Skeletal muscle satellite cell (primary cell): Measurements from ENCODE around the gene LHFPL2.
A peak's percentile ranks its signal among the peaks of the same experiment; 100 is the strongest.

ENCODE experiments used
- H3K27me3 ChIP-seq: 2 replicates; pipeline ENCODE4 v1.7.0; 2013; ENCODE audit warnings: low read length; ENCODE audit not compliant: control insufficient read depth, insufficient read depth
- H3K36me3 ChIP-seq: 2 replicates; pipeline ENCODE4 v1.7.0; 2013; ENCODE audit warnings: mild to moderate bottlenecking, control low read depth, low read length; ENCODE audit not compliant: insufficient read depth
- H3K4me1 ChIP-seq: 2 replicates; pipeline ENCODE4 v1.7.0; 2013; ENCODE audit warnings: low read length; ENCODE audit not compliant: control insufficient read depth, insufficient read depth
- H3K4me2 ChIP-seq: 2 replicates; pipeline ENCODE4 v1.7.0; 2013; ENCODE audit warnings: mild to moderate bottlenecking, low read length
- H3K4me3 ChIP-seq: 2 replicates; pipeline ENCODE4 v1.7.0; 2013; ENCODE audit warnings: low read length
- H3K9ac ChIP-seq: 2 replicates; pipeline ENCODE4 v1.7.0; 2013; ENCODE audit warnings: mild to moderate bottlenecking, low read depth, low read length, moderate library complexity
- H3K9me3 ChIP-seq: replicated peaks from 2 replicates; pipeline ENCODE4 v1.7.0; 2013; ENCODE audit warnings: mild to moderate bottlenecking, control low read depth, low read length

LHFPL2 gene

DNA sequence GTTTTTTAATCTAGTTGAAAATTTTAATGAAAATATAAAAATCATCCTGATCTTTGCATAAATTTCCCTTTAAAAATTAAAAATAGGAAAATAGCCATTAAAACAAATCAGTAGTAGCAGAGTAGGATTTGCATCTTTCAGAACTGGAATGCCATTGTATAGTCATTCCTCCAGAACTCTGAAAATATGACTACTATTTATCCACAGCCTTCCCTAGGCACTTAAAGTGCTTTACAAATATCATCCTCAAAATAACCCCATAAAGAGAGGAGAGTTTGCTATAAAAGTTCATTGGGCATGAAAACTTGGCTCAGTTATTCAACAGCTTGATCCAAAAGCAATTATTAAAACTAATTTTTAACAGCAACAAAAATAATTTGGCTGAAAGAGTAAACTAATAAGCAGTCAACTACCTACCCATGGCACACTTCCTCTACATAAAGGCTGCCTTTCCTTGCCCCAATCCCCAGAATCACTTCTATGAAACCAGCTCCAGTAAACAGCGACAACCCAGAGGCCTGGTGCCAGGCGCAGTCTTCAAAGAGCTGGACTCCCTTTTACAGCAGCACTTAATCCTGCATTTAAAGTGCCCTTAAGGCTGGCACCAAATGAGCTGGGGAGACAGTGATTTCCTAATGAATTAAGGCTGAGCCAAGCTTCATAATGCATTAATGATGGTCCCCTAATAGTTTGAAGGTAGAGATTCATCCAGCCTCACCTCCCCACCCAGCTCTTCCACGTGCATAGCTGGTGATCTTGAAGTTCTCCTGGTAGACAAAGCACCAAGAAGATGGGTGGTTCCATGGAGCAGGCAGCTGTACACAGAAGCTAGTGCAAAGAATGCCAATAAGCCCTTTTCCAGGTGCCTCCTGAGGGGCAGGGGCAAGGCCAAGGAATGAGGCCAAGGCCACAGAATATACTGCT, 36.1 kb downstream of the LHFPL2 start:
- Histone ChIP-seq H3K4me2 (no peak overlapping the region), H3K4me3 (no peak overlapping the region), H3K4me1 (peaks cover 24% of the 10 kb centered on the region), H3K9ac (no peak overlapping the region), H3K9me3 (no peaks in the 10 kb centered on the region), H3K27me3 (no peaks in the 10 kb centered on the region), H3K36me3 (peaks cover 23% of the 10 kb centered on the region)

DNA sequence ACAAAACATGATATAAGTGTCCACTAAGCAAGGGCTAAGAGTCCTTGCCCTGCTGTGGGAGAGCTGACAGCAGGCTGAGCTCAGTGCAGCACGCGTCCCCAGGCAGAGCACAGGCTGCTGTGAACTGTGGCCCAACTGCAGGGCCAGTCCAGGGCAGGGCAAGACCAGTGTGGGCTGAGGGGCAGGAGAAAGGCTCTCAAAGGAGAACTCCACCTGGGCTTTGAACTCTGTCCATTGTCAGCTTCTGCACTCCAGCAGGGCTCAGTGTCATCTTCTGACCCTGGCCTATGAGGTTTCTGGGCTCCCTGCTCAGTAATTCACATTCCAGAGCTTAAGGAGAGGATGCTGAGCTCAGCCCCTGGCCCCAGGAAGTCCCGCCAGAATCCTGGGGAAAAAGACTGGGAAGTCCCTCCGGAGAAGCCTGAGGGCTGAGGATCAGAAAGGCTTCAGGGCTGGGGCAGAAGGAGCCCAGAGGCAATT, 37.4 kb downstream of the LHFPL2 start:
- peaks cover 19% of the 10 kb centered on the region for H3K36me3 ChIP-seq
- no peaks in the 10 kb centered on the region for H3K27me3 ChIP-seq
- no peaks in the 10 kb centered on the region for H3K9me3 ChIP-seq
- H3K4me2 ChIP-seq: peak overlapping the region; percentile 11
- H3K4me3 ChIP-seq: no peak overlapping the region
- peaks cover 32% of the 10 kb centered on the region for H3K4me1 ChIP-seq
- peak overlapping the region; percentile 12 for H3K9ac ChIP-seq

DNA sequence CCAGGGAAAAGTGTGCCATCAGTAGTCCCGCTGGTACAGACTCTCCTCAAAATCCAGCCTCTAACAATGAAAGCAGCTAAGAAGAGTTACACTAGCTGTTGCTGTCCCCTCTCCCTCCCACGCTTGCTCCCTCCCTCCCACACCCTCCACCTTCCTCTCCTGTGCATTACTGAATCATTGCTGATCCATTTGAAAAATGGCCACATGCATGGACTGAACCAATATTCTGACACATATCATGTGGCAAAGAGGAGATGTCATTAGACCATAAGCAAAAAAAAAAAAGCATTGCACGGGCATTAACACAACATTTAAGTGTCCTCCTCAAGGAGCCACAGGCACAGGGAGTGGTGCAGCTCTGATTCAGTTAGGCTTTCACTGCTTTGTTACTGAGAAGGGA, 37.9 kb downstream of the LHFPL2 start:
- peaks cover 19% of the 10 kb centered on the region for H3K36me3 ChIP-seq
- peaks cover 35% of the 10 kb centered on the region for H3K4me1 ChIP-seq
- H3K9me3 ChIP-seq: no peaks in the 10 kb centered on the region
- peak overlapping the region; percentile 12 for H3K9ac ChIP-seq
- H3K27me3 ChIP-seq: no peaks in the 10 kb centered on the region
- H3K4me2 ChIP-seq: peak overlapping the region; percentile 22
- H3K4me3 ChIP-seq: no peak overlapping the region

DNA sequence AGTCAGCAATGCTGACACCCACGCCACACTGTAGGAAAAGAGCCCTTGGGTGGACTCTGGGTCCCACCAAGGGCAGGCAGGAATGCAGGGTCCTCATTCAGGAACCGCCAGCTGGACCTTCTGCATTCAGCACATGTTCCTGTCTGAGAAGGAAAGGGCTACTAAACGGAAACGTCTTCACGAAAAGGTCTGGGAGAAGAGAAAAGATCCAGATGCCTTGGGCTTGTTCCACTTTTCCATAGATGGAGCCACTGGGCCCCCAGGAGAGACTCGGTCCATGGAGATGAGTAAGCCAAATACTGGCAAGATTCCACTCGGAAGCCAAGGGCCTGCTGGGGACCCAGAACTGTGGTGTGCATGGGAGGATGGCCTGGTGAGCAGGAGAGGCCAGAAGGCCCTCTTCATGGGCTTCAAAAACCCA, 38.4 kb downstream of the LHFPL2 start:
- peaks cover 37% of the 10 kb centered on the region for H3K4me1 ChIP-seq
- no peaks in the 10 kb centered on the region for H3K27me3 ChIP-seq
- H3K36me3 ChIP-seq: peaks cover 19% of the 10 kb centered on the region
- peak overlapping the region; percentile 22 for H3K4me2 ChIP-seq
- H3K9ac ChIP-seq: no peak overlapping the region
- no peaks in the 10 kb centered on the region for H3K9me3 ChIP-seq
- H3K4me3 ChIP-seq: no peak overlapping the region

DNA sequence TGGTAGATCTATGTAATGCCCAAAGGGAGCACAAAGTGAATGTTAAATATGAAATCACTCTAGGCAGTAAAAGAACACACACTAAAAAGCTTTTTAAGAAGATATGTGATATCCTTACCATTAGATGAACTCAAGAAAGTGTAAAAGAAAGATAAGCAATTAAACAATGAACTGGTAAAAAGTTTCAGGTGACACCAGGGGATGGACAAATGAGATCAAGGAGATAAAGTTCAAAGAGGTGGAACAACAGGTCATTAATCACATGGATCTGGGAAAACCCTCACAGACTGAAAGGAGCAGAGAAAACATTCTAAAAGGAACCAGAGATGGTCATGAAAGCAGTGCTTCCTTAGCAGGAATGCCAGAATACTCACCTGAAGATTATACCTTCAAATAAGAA, 40.7 kb downstream of the LHFPL2 start:
- Histone ChIP-seq H3K9me3 (no peaks in the 10 kb centered on the region), H3K27me3 (no peaks in the 10 kb centered on the region), H3K36me3 (peaks cover 14% of the 10 kb centered on the region), H3K4me2 (no peak overlapping the region), H3K9ac (no peak overlapping the region), H3K4me1 (peaks cover 42% of the 10 kb centered on the region), H3K4me3 (no peak overlapping the region)

DNA sequence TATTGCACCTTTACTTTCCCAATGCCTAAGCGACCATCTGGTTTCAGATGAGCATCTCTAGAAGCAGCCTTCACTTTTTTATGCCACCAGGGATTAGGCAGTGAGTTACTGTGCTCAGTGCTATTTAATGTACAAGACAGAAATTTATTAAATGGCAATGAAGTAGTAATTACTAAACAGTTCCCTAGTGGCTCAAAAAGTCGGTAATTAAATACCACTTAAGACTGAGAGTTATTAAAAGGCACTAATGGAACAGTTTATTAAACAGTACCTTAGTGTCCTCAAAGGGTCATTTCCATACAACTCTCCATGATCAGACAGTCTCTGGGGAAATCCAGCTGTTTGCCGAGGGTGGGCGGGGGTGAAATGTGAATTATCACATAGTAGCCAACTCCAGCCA, 42.3 kb downstream of the LHFPL2 start:
- Histone ChIP-seq H3K4me3 (no peak overlapping the region), H3K9ac (peak overlapping the region; percentile 4), H3K4me1 (peaks cover 53% of the 10 kb centered on the region), H3K4me2 (peak overlapping the region; percentile 1), H3K9me3 (no peaks in the 10 kb centered on the region), H3K36me3 (peaks cover 9% of the 10 kb centered on the region), H3K27me3 (no peaks in the 10 kb centered on the region)

DNA sequence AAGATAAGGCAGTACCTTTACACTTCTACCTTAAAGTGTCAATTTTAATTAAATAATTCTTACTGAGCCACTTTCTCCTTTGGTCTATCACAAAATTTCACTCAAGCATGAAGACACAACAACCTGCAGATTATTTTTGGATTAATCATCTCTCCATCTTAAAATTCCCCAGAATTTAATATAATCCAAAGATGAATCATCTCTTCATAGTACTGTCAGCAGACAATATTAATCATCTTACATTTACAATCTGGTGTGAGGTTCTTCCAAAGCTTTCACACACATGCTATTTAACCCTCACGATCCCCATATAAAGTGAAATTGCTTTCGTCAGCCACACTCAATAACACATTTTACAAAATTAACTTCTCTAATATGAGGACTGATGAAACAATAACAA, 43.0 kb downstream of the LHFPL2 start:
- Histone ChIP-seq H3K9ac (peak overlapping the region; percentile 4), H3K36me3 (peaks cover 9% of the 10 kb centered on the region), H3K4me1 (peaks cover 52% of the 10 kb centered on the region), H3K4me2 (peak overlapping the region; percentile 1), H3K27me3 (no peaks in the 10 kb centered on the region), H3K4me3 (no peak overlapping the region), H3K9me3 (no peaks in the 10 kb centered on the region)

DNA sequence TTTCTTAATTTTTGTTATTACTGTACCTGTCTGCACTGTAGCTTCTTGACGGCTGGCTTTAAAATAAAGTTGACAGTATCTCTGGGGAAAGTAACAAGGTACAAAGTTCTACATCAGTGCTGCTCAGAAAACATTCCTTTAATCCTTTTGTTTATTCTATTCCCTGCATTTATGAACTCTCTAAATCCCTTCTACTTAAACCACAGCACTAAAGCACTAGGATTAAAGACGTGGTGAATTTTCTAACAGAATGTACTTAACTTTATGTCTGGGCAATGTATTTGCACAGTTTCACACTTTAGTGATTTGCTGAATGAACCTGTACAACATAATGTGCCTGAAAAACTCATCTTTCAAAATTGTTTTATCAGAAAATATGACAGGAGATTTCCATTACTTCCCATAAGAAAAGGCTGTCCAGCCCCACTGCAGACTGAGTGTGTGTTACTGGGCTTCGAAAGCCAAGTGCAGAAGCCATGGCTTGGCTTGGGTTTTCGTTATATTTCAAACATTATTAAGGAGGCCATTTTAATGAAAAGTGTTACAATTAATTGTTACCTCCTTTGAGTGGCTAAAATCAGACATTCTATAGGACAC, 43.8 kb downstream of the LHFPL2 start:
- peaks cover 5% of the 10 kb centered on the region for H3K36me3 ChIP-seq
- H3K4me2 ChIP-seq: no peak overlapping the region
- H3K27me3 ChIP-seq: no peaks in the 10 kb centered on the region
- peaks cover 46% of the 10 kb centered on the region for H3K4me1 ChIP-seq
- H3K9me3 ChIP-seq: no peaks in the 10 kb centered on the region
- no peak overlapping the region for H3K9ac ChIP-seq
- H3K4me3 ChIP-seq: no peak overlapping the region

DNA sequence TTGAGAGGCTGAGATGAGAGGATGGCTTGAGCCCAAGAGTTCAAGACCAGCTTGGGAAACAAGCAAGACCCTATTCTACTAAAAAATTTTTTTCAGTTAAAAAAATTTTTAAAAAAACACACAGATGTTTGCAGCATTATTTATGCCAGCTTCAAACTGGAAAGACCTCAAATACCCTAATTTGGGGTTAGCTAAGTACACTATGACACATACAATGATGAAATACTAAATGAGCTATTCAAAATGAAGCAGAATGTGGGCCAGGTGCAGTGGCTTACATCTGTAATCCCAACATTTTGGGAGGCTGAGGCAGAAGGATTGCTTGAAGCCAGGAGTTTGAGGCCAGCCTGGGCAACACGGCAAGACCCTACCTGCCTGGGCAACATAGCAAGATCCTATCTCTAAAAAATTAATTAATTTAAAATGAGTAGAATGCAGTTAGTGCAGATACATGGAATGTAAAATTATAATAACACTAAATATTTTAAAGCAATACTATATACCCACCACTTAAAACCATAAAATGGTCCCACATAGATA, 44.9 kb downstream of the LHFPL2 start:
- H3K4me2 ChIP-seq: no peak overlapping the region
- peaks cover 48% of the 10 kb centered on the region for H3K4me1 ChIP-seq
- H3K27me3 ChIP-seq: no peaks in the 10 kb centered on the region
- H3K9me3 ChIP-seq: no peaks in the 10 kb centered on the region
- no peak overlapping the region for H3K4me3 ChIP-seq
- peaks cover 5% of the 10 kb centered on the region for H3K36me3 ChIP-seq
- no peak overlapping the region for H3K9ac ChIP-seq

DNA sequence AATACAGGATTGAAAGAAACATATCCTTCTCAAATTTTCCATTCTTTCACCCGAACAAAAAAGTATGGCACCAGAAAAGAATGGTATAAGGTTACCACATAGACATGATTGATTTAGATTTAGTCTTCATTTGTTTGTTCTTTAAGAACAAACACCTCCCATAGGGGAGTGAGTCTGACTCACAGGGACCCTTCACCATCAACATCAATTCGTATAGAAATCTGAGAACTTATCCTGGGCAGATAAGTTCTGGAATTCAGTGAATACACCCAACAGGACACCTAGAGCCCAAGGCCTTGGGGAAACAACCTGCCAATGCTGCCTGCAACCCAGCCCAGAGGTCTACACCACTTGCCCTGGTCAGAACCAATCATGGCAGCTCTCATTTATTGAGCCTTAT, 46.2 kb downstream of the LHFPL2 start:
- Histone ChIP-seq H3K4me3 (no peak overlapping the region), H3K9me3 (no peaks in the 10 kb centered on the region), H3K4me2 (no peak overlapping the region), H3K4me1 (peaks cover 61% of the 10 kb centered on the region), H3K27me3 (no peaks in the 10 kb centered on the region), H3K9ac (peak overlapping the region; percentile 68), H3K36me3 (no peaks in the 10 kb centered on the region)

DNA sequence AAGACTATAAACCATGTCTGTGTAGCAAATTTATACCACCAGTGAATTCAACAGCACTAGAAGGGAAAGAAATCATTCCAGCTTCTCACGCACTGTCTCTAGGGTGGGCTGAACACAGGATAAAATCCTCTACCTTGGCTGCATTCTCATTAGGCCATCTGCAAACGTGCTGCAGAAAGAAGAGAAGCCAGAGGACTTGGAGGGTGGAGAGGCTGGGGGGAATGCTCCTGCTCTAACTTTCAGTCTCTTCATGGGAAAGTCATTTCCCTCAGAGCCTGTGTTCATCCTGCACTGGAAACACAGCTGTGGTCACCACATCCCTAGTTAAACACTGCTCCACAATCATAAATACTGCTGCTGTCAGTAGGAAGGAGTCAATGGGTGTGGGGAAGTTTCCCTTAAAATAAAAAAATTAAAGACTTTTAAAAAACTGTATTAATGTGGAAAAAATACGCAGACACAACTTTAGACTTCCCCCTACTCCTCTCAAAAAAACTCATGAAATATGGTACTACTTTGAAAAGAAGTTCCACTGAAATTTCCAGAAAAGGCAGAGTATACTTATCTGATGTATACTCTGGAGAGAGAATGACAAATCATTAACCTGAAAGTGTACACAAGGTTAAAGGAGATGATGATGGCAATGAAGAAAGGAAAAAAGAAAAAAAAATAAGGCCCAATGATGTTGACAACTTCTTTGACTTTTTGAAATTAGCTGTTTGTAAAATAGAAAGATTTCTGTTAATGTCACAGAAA, 46.8 kb downstream of the LHFPL2 start:
- Histone ChIP-seq H3K4me1 (peaks cover 64% of the 10 kb centered on the region), H3K4me3 (peak overlapping the region; percentile 23), H3K4me2 (peak overlapping the region; percentile 43), H3K27me3 (no peaks in the 10 kb centered on the region), H3K9ac (peak overlapping the region; percentile 68), H3K36me3 (no peaks in the 10 kb centered on the region), H3K9me3 (no peaks in the 10 kb centered on the region)
